HEK293 (cell line): ENCODE measurements around the gene HHEX.

Experiments used
- CTCF ChIA-PET: fragments of 350-600 bp; formaldehyde crosslinking; extraction: SDS; loops from one replicate; lab custom pipeline; 2021; ENCODE audit warnings: antibody characterized with exemption; lab: Yijun Ruan, JAX
- POLR2A ChIA-PET: fragments of 300-600 bp; formaldehyde crosslinking; extraction: SDS; loops from one replicate; lab custom pipeline; 2020; ENCODE audit warnings: antibody characterized with exemption, inconsistent platforms; lab: Yijun Ruan, JAX
- H3K27ac ChIP-seq: fragments of 200-500 bp; sonication (Bioruptor generic); 2 replicates; pipeline ENCODE4 v1.5.1; 2014; ENCODE audit warnings: low read depth, low read length, control low read depth, inconsistent platforms; ENCODE audit errors: extremely low read depth
- H3K36me3 ChIP-seq, 2 experiments: fragments of 200-500 bp in 1 of 2; sonication (Bioruptor generic) in 1 of 2; 1 replicate in 1 of 2; 2 replicates in 1 of 2; pipeline ENCODE4 v1.5.1; 2014 to 2017; ENCODE audit warnings: inconsistent platforms in 2 of 2, low read length in 2 of 2; ENCODE audit not compliant: control insufficient read depth in 2 of 2, insufficient read depth in 1 of 2
- H3K4me1 ChIP-seq: fragments of 200-500 bp; sonication (Bioruptor generic); 2 replicates; pipeline ENCODE4 v1.5.1; 2014; ENCODE audit warnings: mild to moderate bottlenecking, low read length, inconsistent platforms; ENCODE audit not compliant: control insufficient read depth, insufficient read depth
- H3K4me3 ChIP-seq: 2 replicates; pipeline ENCODE4 v1.5.1; 2011; ENCODE audit warnings: low read depth, mild to moderate bottlenecking, control low read depth, low read length, moderate library complexity
- H3K9me3 ChIP-seq: fragments of 200-500 bp; sonication (Bioruptor generic); 2 replicates; pipeline ENCODE4 v1.5.1; 2014; ENCODE audit warnings: low read depth, low read length, inconsistent platforms; ENCODE audit not compliant: control insufficient read depth, insufficient read depth
- ATF2 ChIP-seq: fragments of 450-650 bp; formaldehyde crosslinking; IDR thresholded peaks from 2 replicates; pipeline ENCODE4 v1.5.1; 2016; ENCODE audit warnings: missing biosample characterization, missing genetic modification characterization, low read depth
- BCL11B ChIP-seq: fragments of 450-650 bp; formaldehyde crosslinking; IDR thresholded peaks from 2 replicates; pipeline ENCODE4 v1.5.1; 2016; ENCODE audit warnings: low read depth, missing biosample characterization, missing genetic modification characterization
- PRDM2 ChIP-seq: fragments of 450-650 bp; formaldehyde crosslinking; IDR thresholded peaks from 2 replicates; pipeline ENCODE4 v1.5.1; 2016; ENCODE audit warnings: missing biosample characterization, missing genetic modification characterization, borderline replicate concordance
- SETDB1 ChIP-seq: IDR thresholded peaks from one replicate; pipeline ENCODE4 v1.6.1; 2017; ENCODE audit warnings: mild to moderate bottlenecking, low read length, moderate library complexity, mixed read lengths; ENCODE audit not compliant: insufficient read length
- TRIM28 ChIP-seq: IDR thresholded peaks from 2 replicates; pipeline ENCODE4 v1.6.1; 2011; ENCODE audit warnings: low read length, control low read depth, borderline replicate concordance
- YY2 ChIP-seq: fragments of 450-650 bp; formaldehyde crosslinking; IDR thresholded peaks from 2 replicates; pipeline ENCODE4 v1.5.1; 2016; ENCODE audit warnings: missing biosample characterization, missing genetic modification characterization
- ZFP37 ChIP-seq: fragments of 450-650 bp; formaldehyde crosslinking; IDR thresholded peaks from 2 replicates; pipeline ENCODE4 v1.5.1; 2016; ENCODE audit warnings: missing biosample characterization, missing genetic modification characterization
- ZNF157 ChIP-seq: fragments of 450-650 bp; formaldehyde crosslinking; IDR thresholded peaks from 2 replicates; pipeline ENCODE4 v1.5.1; 2016; ENCODE audit warnings: missing biosample characterization, missing genetic modification characterization
- ZNF221 ChIP-seq: fragments of 450-650 bp; formaldehyde crosslinking; IDR thresholded peaks from 2 replicates; pipeline ENCODE4 v1.5.1; 2017; ENCODE audit warnings: missing biosample characterization, missing genetic modification characterization, borderline replicate concordance
- ZNF280D ChIP-seq: fragments of 450-650 bp; formaldehyde crosslinking; IDR thresholded peaks from 2 replicates; pipeline ENCODE4 v1.5.1; 2016; ENCODE audit warnings: missing biosample characterization, missing genetic modification characterization
- ZNF362 ChIP-seq: fragments of 450-650 bp; formaldehyde crosslinking; IDR thresholded peaks from 2 replicates; pipeline ENCODE4 v1.5.1; 2016; ENCODE audit warnings: missing biosample characterization, missing genetic modification characterization
- ZNF423 ChIP-seq: fragments of 450-650 bp; formaldehyde crosslinking; IDR thresholded peaks from 2 replicates; pipeline ENCODE4 v1.5.1; 2016; ENCODE audit warnings: missing biosample characterization, missing genetic modification characterization
- ZNF529 ChIP-seq: fragments of 450-650 bp; formaldehyde crosslinking; IDR thresholded peaks from 2 replicates; pipeline ENCODE4 v1.5.1; 2017; ENCODE audit warnings: missing genetic modification characterization, missing biosample characterization; ENCODE audit not compliant: insufficient replicate concordance
- ZNF549 ChIP-seq: fragments of 450-650 bp; IDR thresholded peaks from 2 replicates; pipeline ENCODE4 v1.5.1; 2018; ENCODE audit warnings: missing biosample characterization, missing genetic modification characterization, mild to moderate bottlenecking, inconsistent platforms, moderate library complexity
- ZNF558 ChIP-seq: fragments of 450-650 bp; formaldehyde crosslinking; IDR thresholded peaks from 2 replicates; pipeline ENCODE4 v1.5.1; 2016; ENCODE audit warnings: missing biosample characterization, missing genetic modification characterization
- ZNF626 ChIP-seq: fragments of 450-650 bp; sonication (Bioruptor Pico); formaldehyde crosslinking; IDR thresholded peaks from 2 replicates; pipeline ENCODE4 v1.5.1; 2018; ENCODE audit warnings: missing biosample characterization, missing genetic modification characterization, inconsistent platforms
- ZNF639 ChIP-seq: fragments of 450-650 bp; formaldehyde crosslinking; IDR thresholded peaks from 2 replicates; pipeline ENCODE4 v1.5.1; 2016; ENCODE audit warnings: missing biosample characterization, missing genetic modification characterization
- ZNF664 ChIP-seq: fragments of 450-650 bp; formaldehyde crosslinking; IDR thresholded peaks from 2 replicates; pipeline ENCODE4 v1.5.1; 2016; ENCODE audit warnings: missing biosample characterization, missing genetic modification characterization
- ZNF76 ChIP-seq: fragments of 450-650 bp; formaldehyde crosslinking; IDR thresholded peaks from 2 replicates; pipeline ENCODE4; 2016; ENCODE audit warnings: low read depth, missing biosample characterization, missing genetic modification characterization, borderline replicate concordance
- ZNF777 ChIP-seq: fragments of 450-650 bp; formaldehyde crosslinking; IDR thresholded peaks from 2 replicates; pipeline ENCODE4 v1.5.1; 2017; ENCODE audit warnings: missing biosample characterization, missing genetic modification characterization, borderline replicate concordance
- ZSCAN18 ChIP-seq: fragments of 450-650 bp; formaldehyde crosslinking; IDR thresholded peaks from 2 replicates; pipeline ENCODE4 v1.5.1; 2016; ENCODE audit warnings: missing biosample characterization, missing genetic modification characterization

HHEX gene

GRCh38 chr10:92657024-92657423 lies 32.7 kb upstream of the HHEX start (continued):
- TF ChIP-seq ZSCAN18 (tag by site-specific recombination) (no peak), ZNF777 (no peak), ZNF221 (tag by site-specific recombination) (no peak), PRDM2 (tag by site-specific recombination) (no peak), YY2 (no peak), ZNF157 (no peak), ZNF664 (tag by site-specific recombination) (no peak), ZNF76 (tag by site-specific recombination) (no peak), ATF2 (tag by site-specific recombination) (no peak)

- ChIA-PET POLR2A (no interaction called here), CTCF (interaction anchor here (0.6 to 1.0 kb wide), 2 partner anchors 25 to 902 kb away, joined by 3 read pairs; no protein-coding TSS in a partner anchor)
- Histone ChIP-seq H3K4me1 (no peaks in the 10 kb centered on the region), H3K4me3 (no peak overlapping the region), H3K9me3 (no peaks in the 10 kb centered on the region), H3K27ac (no peak overlapping the region), H3K36me3 (no peaks in the 10 kb centered on the region)
- TF ChIP-seq ZFP37 (tag by site-specific recombination) (0 out of 2 replicates have a peak, but pooled peaks have one; percentile 29), ZNF280D (tag by site-specific recombination) (0 out of 2 replicates have a peak, but pooled peaks have one; percentile 73), ZNF549 (tag by site-specific recombination) (peak; percentile 48; the same call in 1 of the 2 replicates), SETDB1 (peak; percentile 99), ZNF362 (tag by site-specific recombination) (no peak), ZNF558 (tag by site-specific recombination) (peak; percentile 45; the same call in 1 of the 2 replicates), ZNF639 (tag by site-specific recombination) (peak; percentile 34; the same call in 1 of the 2 replicates), ZNF423 (no peak), BCL11B (tag by site-specific recombination) (no peak), ZNF529 (tag by site-specific recombination) (peak; percentile 10), ZNF626 (tag by site-specific recombination) (peak; percentile 84; the same call in 1 of the 2 replicates), TRIM28 (peak; percentile 90; the same call in 1 of the 2 replicates)
These were observed 26.9 kb upstream of the HHEX start for GRCh38 chr10:92662848-92663247.
